ENCODE results near the gene GRAP2.

Gene GRAP2

GRCh38 chr22:40014667-40015248 is 113.9 kb downstream of the GRAP2 start:
- TF ChIP-seq GATA1 (IDR thresholded peaks at IDR 0.05; ENCODE audit: low read depth, low read length), result no peak
- TF ChIP-seq POLR2A (IDR thresholded peaks at IDR 0.05; ENCODE audit: low read length), result no peak
- no peak for DNase-seq

GRCh38 chr22:40015358-40015976 is 114.6 kb downstream of the GRAP2 start:
- DNase-seq, result peak; percentile 46 to 53
- no peak for TF ChIP-seq POLR2A (IDR thresholded peaks at IDR 0.05; ENCODE audit: low read length)

- TF ChIP-seq GATA1 (IDR thresholded peaks at IDR 0.05; ENCODE audit: low read depth, low read length), result no peak
- TF ChIP-seq POLR2A (IDR thresholded peaks at IDR 0.05; ENCODE audit: low read length), result no peak
- DNase-seq, result no peak
Measured at GRCh38 chr22:40018051-40018450, 117.2 kb downstream of the GRAP2 start.

GRCh38 chr22:40019100-40019499 is 118.2 kb downstream of the GRAP2 start:
- no peak for DNase-seq
- TF ChIP-seq POLR2A (IDR thresholded peaks at IDR 0.05; ENCODE audit: low read length), result no peak

- no peak for DNase-seq
- no peak for TF ChIP-seq GATA1 (IDR thresholded peaks at IDR 0.05; ENCODE audit: low read depth, low read length)
- no peak for TF ChIP-seq POLR2A (IDR thresholded peaks at IDR 0.05; ENCODE audit: low read length)
Measured at GRCh38 chr22:40020956-40021355, 120.1 kb downstream of the GRAP2 start.

GRCh38 chr22:40021401-40022000 is 120.6 kb downstream of the GRAP2 start:
- peak in 1 of 2 experiments; percentile 42 for DNase-seq
- TF ChIP-seq GATA1 (IDR thresholded peaks at IDR 0.05; ENCODE audit: low read depth, low read length), result no peak
- TF ChIP-seq POLR2A (IDR thresholded peaks at IDR 0.05; ENCODE audit: low read length), result no peak

- DNase-seq, result no peak
- no peak for TF ChIP-seq POLR2A (IDR thresholded peaks at IDR 0.05; ENCODE audit: low read length)
Measured at GRCh38 chr22:40022536-40023240, 121.8 kb downstream of the GRAP2 start.

Data from erythroblast (primary cell).